MCF 10A (cell line): ENCODE data around the gene PCP2. TPM values are rescaled to one million over a fixed set of nuclear protein-coding genes. Genes with fewer than 3 reads are reported as not detected.

Experiments
- BruUV-seq: library from RNA; stranded (reverse); fragments of 400-500 nt; replicated peaks from 2 replicates; lab custom pipeline; 2021; lab: Mats Ljungman, UMichigan
- CTCF ChIA-PET: fragments of 300-600 bp; sonication (Branson Sonifier 250); formaldehyde crosslinking; extraction: SDS; loops from one replicate; lab custom pipeline; 2021; ENCODE audit warnings: antibody characterized with exemption, inconsistent platforms; lab: Yijun Ruan, JAX
- POLR2A ChIA-PET: fragments of 300-600, 350-650 bp; sonication (Branson Sonifier 250); formaldehyde crosslinking; extraction: SDS; loops from one replicate; lab custom pipeline; 2020; ENCODE audit warnings: antibody characterized with exemption, inconsistent platforms; lab: Yijun Ruan, JAX
- DNase-seq: peaks from one replicate; pipeline ENCODE4 v3.0.0-alpha.2; 2018; ENCODE audit not compliant: unreplicated experiment
- H3K27ac Mint-ChIP-seq: one replicate; pipeline ENCODE4 v1.8.0; 2022; ENCODE audit warnings: mild to moderate bottlenecking, low read depth, mixed read lengths; ENCODE audit not compliant: unreplicated experiment
- H3K27me3 Mint-ChIP-seq: one replicate; pipeline ENCODE4 v1.8.0; 2022; ENCODE audit warnings: mixed read lengths; ENCODE audit not compliant: insufficient read depth, unreplicated experiment
- H3K36me3 Mint-ChIP-seq: one replicate; pipeline ENCODE4 v1.8.0; 2022; ENCODE audit warnings: mild to moderate bottlenecking, moderate library complexity, mixed read lengths; ENCODE audit not compliant: insufficient read depth, unreplicated experiment
- H3K4me1 Mint-ChIP-seq: one replicate; pipeline ENCODE4 v1.8.0; 2022; ENCODE audit warnings: mixed read lengths; ENCODE audit not compliant: insufficient read depth, unreplicated experiment
- H3K4me3 Mint-ChIP-seq: one replicate; pipeline ENCODE4 v1.8.0; 2022; ENCODE audit warnings: mild to moderate bottlenecking, moderate library complexity, mixed read lengths; ENCODE audit not compliant: unreplicated experiment
- H3K9me3 Mint-ChIP-seq: one replicate; pipeline ENCODE4 v1.8.0; 2022; ENCODE audit warnings: mixed read lengths; ENCODE audit not compliant: unreplicated experiment
- intact Hi-C: fragments of 100-400 bp; cut with micrococcal nuclease; formaldehyde crosslinking; loops from 2 replicates; pipeline ENCODE4 v1.14.1; 2022
- total RNA-seq: library from RNA; stranded (reverse); gene quantifications from 2 replicates; pipeline ENCODE4 v1.2.3, GENCODE V29; 2022
- TF ChIP-seq, protein P1 (sequence below): fragments of 200-600 bp; IDR thresholded peaks from one replicate; pipeline ENCODE4 v1.8.0; 2022; ENCODE audit warnings: antibody characterized with exemption, mild to moderate bottlenecking; ENCODE audit not compliant: unreplicated experiment

Gene PCP2
- total RNA-seq, 1 experiment from 2014 or later: not detected

DNA sequence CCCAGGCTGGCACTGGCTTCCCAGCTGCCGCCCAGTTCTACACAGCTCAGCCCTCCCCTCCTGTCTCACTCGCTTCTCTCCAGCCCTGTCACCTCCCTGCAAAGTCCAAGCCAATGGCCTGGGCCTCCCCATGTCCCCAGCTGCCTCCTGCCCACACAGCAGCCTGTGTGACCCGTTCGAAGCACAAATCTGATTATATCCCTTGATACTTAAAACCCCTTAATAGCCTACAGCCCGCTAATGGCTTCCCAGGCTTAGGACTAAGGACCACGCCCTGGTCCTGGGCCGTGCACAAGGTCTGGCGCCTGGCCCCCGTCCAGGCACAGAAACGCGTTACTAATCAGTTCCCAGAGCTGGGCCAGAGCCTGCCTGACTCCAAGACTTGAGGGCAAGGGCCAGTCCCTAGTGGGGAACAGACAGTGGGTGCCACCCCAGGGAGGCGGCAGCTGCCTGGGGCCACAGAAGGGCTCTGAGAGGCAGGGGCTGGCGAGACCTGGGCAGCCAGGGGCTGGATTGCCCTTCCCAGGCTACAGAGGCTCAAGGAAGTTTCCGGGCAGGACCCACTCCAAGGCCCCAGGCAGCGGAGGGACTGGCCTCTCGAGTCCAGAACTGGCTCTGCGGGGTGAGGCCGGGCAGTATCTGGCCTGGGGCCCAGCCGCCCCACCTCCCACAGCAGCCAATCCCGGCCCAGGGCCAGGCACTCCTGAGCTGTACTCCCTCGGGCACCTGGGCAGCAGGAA is 14.6 kb downstream of the PCP2 start:
- peak; percentile 76 for DNase-seq
- intact Hi-C loops: no loop called here
- TF ChIP-seq, protein P1, sequence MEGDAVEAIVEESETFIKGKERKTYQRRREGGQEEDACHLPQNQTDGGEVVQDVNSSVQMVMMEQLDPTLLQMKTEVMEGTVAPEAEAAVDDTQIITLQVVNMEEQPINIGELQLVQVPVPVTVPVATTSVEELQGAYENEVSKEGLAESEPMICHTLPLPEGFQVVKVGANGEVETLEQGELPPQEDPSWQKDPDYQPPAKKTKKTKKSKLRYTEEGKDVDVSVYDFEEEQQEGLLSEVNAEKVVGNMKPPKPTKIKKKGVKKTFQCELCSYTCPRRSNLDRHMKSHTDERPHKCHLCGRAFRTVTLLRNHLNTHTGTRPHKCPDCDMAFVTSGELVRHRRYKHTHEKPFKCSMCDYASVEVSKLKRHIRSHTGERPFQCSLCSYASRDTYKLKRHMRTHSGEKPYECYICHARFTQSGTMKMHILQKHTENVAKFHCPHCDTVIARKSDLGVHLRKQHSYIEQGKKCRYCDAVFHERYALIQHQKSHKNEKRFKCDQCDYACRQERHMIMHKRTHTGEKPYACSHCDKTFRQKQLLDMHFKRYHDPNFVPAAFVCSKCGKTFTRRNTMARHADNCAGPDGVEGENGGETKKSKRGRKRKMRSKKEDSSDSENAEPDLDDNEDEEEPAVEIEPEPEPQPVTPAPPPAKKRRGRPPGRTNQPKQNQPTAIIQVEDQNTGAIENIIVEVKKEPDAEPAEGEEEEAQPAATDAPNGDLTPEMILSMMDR: no peak
- peaks cover 71% of the 10 kb centered on the region for H3K36me3 Mint-ChIP-seq
- no peaks in the 10 kb centered on the region for H3K27me3 Mint-ChIP-seq
- CTCF ChIA-PET: interaction anchor here (1.0 to 2.4 kb wide), 3 partner anchors 49 to 265 kb away, joined by 3 to 13 read pairs (median 3); no protein-coding TSS in a partner anchor
- H3K27ac Mint-ChIP-seq: peak overlapping the region; percentile 86
- no peaks in the 10 kb centered on the region for H3K9me3 Mint-ChIP-seq
- no peak overlapping the region for H3K4me3 Mint-ChIP-seq
- BruUV-seq: no TSS peak
- POLR2A ChIA-PET: interaction anchor here (0.6 to 3.9 kb wide), 18 partner anchors 9 to 831 kb away, joined by 3 to 41 read pairs (median 4); partner anchors contain the start of genes MAP2K7, PET100, TRAPPC5 and XAB2
- peaks cover 15% of the 10 kb centered on the region for H3K4me1 Mint-ChIP-seq

DNA sequence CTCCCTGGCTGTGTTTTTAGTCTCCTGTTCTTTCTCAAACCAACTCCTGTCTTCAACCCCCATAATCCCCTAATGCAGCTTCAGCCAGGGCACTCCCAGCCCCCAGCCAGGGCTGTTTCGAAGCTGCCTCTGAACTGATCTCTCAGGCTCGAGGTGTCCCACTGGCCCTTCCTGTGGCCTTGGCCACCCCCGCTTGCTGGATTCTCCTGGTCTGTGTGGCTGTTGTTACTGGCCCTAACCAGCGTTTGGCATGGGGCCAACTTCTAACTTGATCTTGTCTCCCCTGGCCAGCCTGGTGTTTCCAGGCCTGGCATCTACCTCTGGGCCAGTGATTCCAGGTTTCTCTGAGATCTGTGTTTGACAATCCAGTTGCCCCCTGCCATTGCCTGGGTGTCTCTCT is 15.2 kb downstream of the PCP2 start:
- peaks cover 65% of the 10 kb centered on the region for H3K36me3 Mint-ChIP-seq
- H3K27ac Mint-ChIP-seq: peak overlapping the region; percentile 86
- DNase-seq: peak; percentile 62
- H3K4me1 Mint-ChIP-seq: peaks cover 15% of the 10 kb centered on the region
- TF ChIP-seq, protein P1: no peak
- no TSS peak for BruUV-seq
- intact Hi-C loops: no loop called here
- H3K27me3 Mint-ChIP-seq: no peaks in the 10 kb centered on the region
- H3K9me3 Mint-ChIP-seq: no peaks in the 10 kb centered on the region
- POLR2A ChIA-PET: interaction anchor here (0.6 to 3.9 kb wide), 10 partner anchors 11 to 264 kb away, joined by 3 to 41 read pairs (median 4); partner anchors contain the start of genes PET100 and XAB2
- CTCF ChIA-PET: interaction anchor here (0.6 to 2.4 kb wide), 3 partner anchors 12 to 52 kb away, joined by 3 to 13 read pairs (median 4); partner anchors contain the start of gene PET100
- no peak overlapping the region for H3K4me3 Mint-ChIP-seq

DNA sequence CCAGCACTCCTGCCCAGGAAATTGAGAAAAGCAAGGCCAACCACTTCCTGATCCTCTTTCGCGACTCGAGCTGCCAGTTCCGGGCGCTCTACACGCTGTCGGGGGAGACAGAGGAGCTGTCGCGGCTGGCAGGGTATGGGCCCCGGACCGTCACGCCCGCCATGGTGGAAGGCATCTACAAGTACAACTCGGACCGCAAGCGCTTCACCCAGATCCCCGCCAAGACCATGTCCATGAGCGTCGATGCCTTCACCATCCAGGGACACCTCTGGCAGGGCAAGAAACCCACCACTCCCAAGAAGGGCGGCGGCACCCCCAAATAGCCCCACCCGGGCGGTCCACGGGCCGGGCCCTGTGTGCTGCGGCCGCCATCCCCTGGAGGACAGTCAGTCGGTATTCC is 15.8 kb downstream of the PCP2 start:
- Mint-ChIP-seq H3K27me3 (no peaks in the 10 kb centered on the region), H3K4me3 (no peak overlapping the region), H3K27ac (peak overlapping the region; percentile 86), H3K36me3 (peaks cover 59% of the 10 kb centered on the region), H3K9me3 (no peaks in the 10 kb centered on the region), H3K4me1 (peaks cover 15% of the 10 kb centered on the region)
- TF ChIP-seq, protein P1: no peak
- no TSS peak for BruUV-seq
- POLR2A ChIA-PET: interaction anchor here (0.6 to 3.9 kb wide), 7 partner anchors 12 to 186 kb away, joined by 3 to 41 read pairs (median 5); partner anchors contain the start of genes PET100 and XAB2
- intact Hi-C loops: no loop called here
- CTCF ChIA-PET: interaction anchor here (0.6 to 2.4 kb wide), 4 partner anchors 12 to 51 kb away, joined by 3 to 13 read pairs (median 4); partner anchors contain the start of gene PET100
- DNase-seq: no peak

DNA sequence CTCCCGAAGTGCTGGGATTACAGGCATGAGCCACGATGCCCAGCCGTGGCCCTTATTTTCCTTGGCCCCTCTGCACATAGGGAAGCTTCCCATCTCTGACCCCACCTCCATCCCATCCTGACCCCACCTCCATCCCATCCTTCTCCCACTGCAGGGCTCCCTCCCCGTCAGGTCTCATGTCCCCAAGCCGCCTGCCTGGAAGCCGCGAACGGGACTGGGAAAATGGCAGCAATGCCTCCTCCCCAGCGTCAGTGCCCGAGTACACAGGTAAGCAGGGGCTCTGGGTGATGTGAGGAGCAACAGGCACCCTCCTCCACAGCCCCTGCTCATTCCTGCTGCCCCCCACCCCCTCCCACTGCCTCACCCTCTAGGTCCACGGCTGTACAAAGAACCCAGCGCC is 16.3 kb downstream of the PCP2 start:
- intact Hi-C loops: no loop called here
- Mint-ChIP-seq H3K27ac (no peak overlapping the region), H3K27me3 (no peaks in the 10 kb centered on the region), H3K36me3 (peaks cover 58% of the 10 kb centered on the region), H3K4me3 (no peak overlapping the region), H3K9me3 (no peaks in the 10 kb centered on the region), H3K4me1 (peaks cover 15% of the 10 kb centered on the region)
- TF ChIP-seq, protein P1: no peak
- POLR2A ChIA-PET: interaction anchor here (3.9 kb wide), 1 partner anchor 12 kb away, joined by 41 read pairs; the partner anchor contains the start of genes PET100 and XAB2
- no TSS peak for BruUV-seq
- DNase-seq: no peak
- CTCF ChIA-PET: interaction anchor here (0.6 kb wide), 1 partner anchor 35 kb away, joined by 5 read pairs; no protein-coding TSS in a partner anchor
